ENCODE measurements around the gene OVCH2. TPM values are rescaled to one million over a fixed set of nuclear protein-coding genes. Genes with fewer than 3 reads are reported as not detected.

The OVCH2 gene
- total RNA-seq, 2 experiments from 2014 or later = not detected

- Histone ChIP-seq H3K36me3 (ENCODE audit: insufficient read depth, low read length) (no peaks in the 10 kb centered on the region), H3K27ac (ENCODE audit: low read depth in 1 of 2, low read length in 2 of 2) (no peak overlapping the region), H3K4me3 (ENCODE audit: low read length) (no peak overlapping the region), H3K4me1 (ENCODE audit: insufficient read depth, low read length) (no peaks in the 10 kb centered on the region), H3K27me3 (ENCODE audit: control insufficient read depth in 1 of 2, insufficient read depth in 2 of 2, low read length in 2 of 2) (no peaks in the 10 kb centered on the region), H3K9me3 (ENCODE audit: control insufficient read depth in 1 of 2, insufficient read depth in 1 of 2, low read length in 2 of 2) (no peaks in the 10 kb centered on the region)
- no peaks in the 10 kb centered on the region for H3K27me3 Mint-ChIP-seq
- peaks cover 81% of the 10 kb centered on the region for H3K36me3 Mint-ChIP-seq (ENCODE audit: low read depth)
- TF ChIP-seq, protein P1, sequence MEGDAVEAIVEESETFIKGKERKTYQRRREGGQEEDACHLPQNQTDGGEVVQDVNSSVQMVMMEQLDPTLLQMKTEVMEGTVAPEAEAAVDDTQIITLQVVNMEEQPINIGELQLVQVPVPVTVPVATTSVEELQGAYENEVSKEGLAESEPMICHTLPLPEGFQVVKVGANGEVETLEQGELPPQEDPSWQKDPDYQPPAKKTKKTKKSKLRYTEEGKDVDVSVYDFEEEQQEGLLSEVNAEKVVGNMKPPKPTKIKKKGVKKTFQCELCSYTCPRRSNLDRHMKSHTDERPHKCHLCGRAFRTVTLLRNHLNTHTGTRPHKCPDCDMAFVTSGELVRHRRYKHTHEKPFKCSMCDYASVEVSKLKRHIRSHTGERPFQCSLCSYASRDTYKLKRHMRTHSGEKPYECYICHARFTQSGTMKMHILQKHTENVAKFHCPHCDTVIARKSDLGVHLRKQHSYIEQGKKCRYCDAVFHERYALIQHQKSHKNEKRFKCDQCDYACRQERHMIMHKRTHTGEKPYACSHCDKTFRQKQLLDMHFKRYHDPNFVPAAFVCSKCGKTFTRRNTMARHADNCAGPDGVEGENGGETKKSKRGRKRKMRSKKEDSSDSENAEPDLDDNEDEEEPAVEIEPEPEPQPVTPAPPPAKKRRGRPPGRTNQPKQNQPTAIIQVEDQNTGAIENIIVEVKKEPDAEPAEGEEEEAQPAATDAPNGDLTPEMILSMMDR (IDR thresholded peaks at IDR 0.05) = no peak
- ChIA-PET CTCF (no interaction called here), POLR2A (no interaction called here)
- H3K4me1 Mint-ChIP-seq (ENCODE audit: low read depth) = no peaks in the 10 kb centered on the region
- intact Hi-C loops (cut with DNase I, micrococcal nuclease) = no loop called here
- DNase-seq (no peak), ATAC-seq (ENCODE audit: poor library complexity) (no peak)
- no peak overlapping the region for H3K27ac Mint-ChIP-seq
- H3K4me3 Mint-ChIP-seq = no peak overlapping the region
- no peaks in the 10 kb centered on the region for H3K9me3 Mint-ChIP-seq
Observed at GRCh38 chr11:7646866-7647265, 59.4 kb downstream of the OVCH2 start.

GRCh38 chr11:7645206-7645605 is 61.1 kb downstream of the OVCH2 start:
- H3K36me3 ChIP-seq (ENCODE audit: insufficient read depth, low read length) = no peaks in the 10 kb centered on the region
- Mint-ChIP-seq H3K27ac (no peak overlapping the region), H3K9me3 (no peaks in the 10 kb centered on the region), H3K27me3 (no peaks in the 10 kb centered on the region), H3K4me3 (no peak overlapping the region), H3K36me3 (ENCODE audit: low read depth) (peaks cover 81% of the 10 kb centered on the region), H3K4me1 (ENCODE audit: low read depth) (no peaks in the 10 kb centered on the region)
- no peak overlapping the region for H3K27ac ChIP-seq (ENCODE audit: low read depth in 1 of 2, low read length in 2 of 2)
- CTCF ChIA-PET = no interaction called here
- TF ChIP-seq, protein P1 (IDR thresholded peaks at IDR 0.05) = no peak
- H3K9me3 ChIP-seq (ENCODE audit: control insufficient read depth in 1 of 2, insufficient read depth in 1 of 2, low read length in 2 of 2) = no peaks in the 10 kb centered on the region
- H3K27me3 ChIP-seq (ENCODE audit: control insufficient read depth in 1 of 2, insufficient read depth in 2 of 2, low read length in 2 of 2) = no peaks in the 10 kb centered on the region
- intact Hi-C loops (cut with DNase I, micrococcal nuclease) = no loop called here
- POLR2A ChIA-PET = no interaction called here
- no peaks in the 10 kb centered on the region for H3K4me1 ChIP-seq (ENCODE audit: insufficient read depth, low read length)
- DNase-seq (no peak), ATAC-seq (ENCODE audit: poor library complexity) (no peak)
- H3K4me3 ChIP-seq (ENCODE audit: low read length) = no peak overlapping the region

DNA sequence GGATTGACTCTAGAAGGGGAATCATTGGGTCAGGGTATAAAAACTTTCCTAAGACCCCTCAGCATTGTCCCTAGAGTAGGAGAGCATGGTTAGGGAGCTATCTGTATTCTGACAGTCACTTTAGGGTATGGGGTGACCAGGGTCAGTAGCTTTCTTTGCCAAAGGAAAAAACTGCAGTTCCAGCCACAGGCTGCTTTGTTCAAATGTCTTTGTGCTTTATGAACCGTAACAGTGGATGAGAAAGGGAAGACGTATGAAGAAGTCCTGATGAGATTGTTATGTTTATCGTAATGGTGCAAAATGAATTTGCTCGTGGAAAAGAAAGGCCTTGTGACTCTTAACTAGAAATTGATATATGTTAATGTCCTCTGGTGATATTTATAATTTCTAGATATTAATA is 63.0 kb downstream of the OVCH2 start:
- Mint-ChIP-seq H3K9me3 (no peaks in the 10 kb centered on the region), H3K4me3 (no peak overlapping the region), H3K27ac (no peak overlapping the region), H3K36me3 (ENCODE audit: low read depth) (peaks cover 81% of the 10 kb centered on the region), H3K27me3 (no peaks in the 10 kb centered on the region), H3K4me1 (ENCODE audit: low read depth) (no peaks in the 10 kb centered on the region)
- no peak for ATAC-seq (ENCODE audit: poor library complexity)
- Histone ChIP-seq H3K4me1 (ENCODE audit: insufficient read depth, low read length) (no peaks in the 10 kb centered on the region), H3K36me3 (ENCODE audit: insufficient read depth, low read length) (no peaks in the 10 kb centered on the region), H3K27ac (ENCODE audit: low read depth in 1 of 2, low read length in 2 of 2) (no peak overlapping the region), H3K9me3 (ENCODE audit: control insufficient read depth in 1 of 2, insufficient read depth in 1 of 2, low read length in 2 of 2) (no peaks in the 10 kb centered on the region), H3K27me3 (ENCODE audit: control insufficient read depth in 1 of 2, insufficient read depth in 2 of 2, low read length in 2 of 2) (no peaks in the 10 kb centered on the region), H3K4me3 (ENCODE audit: low read length) (no peak overlapping the region)
- POLR2A ChIA-PET = no interaction called here
- intact Hi-C loops (cut with DNase I, micrococcal nuclease) = no loop called here
- TF ChIP-seq, protein P1 (IDR thresholded peaks at IDR 0.05) = no peak
- no peak for DNase-seq
- CTCF ChIA-PET = no interaction called here
